ENCODE results near the gene SH2D2A.

DNA sequence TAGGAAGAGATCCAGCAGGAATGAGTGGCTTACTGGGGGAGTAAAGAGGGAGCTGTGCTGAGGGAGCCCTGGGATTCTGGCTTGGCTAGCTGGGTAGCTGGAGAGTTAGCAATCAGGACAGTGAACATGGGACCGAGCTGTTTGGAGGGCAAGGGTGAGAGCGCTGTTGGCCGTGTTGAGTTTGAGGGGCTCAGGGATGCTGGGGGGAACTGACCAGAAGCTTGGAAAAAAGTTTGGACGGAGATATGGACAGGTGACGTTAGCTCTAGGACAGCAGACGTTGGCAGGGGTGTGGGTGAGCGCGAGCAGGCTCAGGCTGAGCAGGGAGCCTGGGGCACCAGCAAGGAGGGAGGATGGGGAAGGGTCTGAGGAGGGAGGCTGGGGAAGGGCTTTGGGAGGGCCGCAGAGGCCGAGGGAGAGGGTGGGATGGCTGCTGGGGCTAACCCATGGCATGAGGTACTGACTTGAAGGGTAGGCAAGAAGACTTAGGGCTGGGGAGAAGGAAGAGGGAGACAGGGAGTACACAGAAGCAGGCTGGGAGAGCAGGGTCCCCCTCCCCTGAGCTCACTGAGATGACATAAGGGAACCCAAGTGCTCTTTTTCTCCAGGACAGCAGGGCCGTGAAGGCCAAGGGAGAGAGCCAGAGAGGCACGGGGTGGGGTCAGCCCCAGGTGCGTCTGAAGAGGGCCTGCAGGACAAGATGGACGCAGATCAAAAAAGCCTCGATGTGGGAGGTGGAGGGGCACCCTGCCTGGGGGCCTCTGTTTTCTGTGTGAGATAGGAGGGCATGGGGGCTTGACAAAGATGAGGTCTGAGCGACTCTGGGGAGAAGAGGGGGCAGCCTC, 8.2 kb downstream of the SH2D2A start:
- TF ChIP-seq, protein P1, sequence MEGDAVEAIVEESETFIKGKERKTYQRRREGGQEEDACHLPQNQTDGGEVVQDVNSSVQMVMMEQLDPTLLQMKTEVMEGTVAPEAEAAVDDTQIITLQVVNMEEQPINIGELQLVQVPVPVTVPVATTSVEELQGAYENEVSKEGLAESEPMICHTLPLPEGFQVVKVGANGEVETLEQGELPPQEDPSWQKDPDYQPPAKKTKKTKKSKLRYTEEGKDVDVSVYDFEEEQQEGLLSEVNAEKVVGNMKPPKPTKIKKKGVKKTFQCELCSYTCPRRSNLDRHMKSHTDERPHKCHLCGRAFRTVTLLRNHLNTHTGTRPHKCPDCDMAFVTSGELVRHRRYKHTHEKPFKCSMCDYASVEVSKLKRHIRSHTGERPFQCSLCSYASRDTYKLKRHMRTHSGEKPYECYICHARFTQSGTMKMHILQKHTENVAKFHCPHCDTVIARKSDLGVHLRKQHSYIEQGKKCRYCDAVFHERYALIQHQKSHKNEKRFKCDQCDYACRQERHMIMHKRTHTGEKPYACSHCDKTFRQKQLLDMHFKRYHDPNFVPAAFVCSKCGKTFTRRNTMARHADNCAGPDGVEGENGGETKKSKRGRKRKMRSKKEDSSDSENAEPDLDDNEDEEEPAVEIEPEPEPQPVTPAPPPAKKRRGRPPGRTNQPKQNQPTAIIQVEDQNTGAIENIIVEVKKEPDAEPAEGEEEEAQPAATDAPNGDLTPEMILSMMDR (IDR thresholded peaks at IDR 0.05): no peak
- no peak for TF ChIP-seq POLR2AphosphoS5 (IDR thresholded peaks at IDR 0.05; ENCODE audit: insufficient read depth in 1 of 2, low read depth in 1 of 2)
